NCI-H748 treated with DMSO at 0.1 percent for 48 hours (cell line): Measurements from ENCODE around the gene HOXA10.
A peak's percentile ranks its signal among the peaks of the same experiment; 100 is the strongest.

ENCODE experiments used
- DNase-seq: peaks from one replicate; lab custom pipeline; 2025; lab: John Stamatoyannopoulos, UW

The HOXA10 gene

DNA sequence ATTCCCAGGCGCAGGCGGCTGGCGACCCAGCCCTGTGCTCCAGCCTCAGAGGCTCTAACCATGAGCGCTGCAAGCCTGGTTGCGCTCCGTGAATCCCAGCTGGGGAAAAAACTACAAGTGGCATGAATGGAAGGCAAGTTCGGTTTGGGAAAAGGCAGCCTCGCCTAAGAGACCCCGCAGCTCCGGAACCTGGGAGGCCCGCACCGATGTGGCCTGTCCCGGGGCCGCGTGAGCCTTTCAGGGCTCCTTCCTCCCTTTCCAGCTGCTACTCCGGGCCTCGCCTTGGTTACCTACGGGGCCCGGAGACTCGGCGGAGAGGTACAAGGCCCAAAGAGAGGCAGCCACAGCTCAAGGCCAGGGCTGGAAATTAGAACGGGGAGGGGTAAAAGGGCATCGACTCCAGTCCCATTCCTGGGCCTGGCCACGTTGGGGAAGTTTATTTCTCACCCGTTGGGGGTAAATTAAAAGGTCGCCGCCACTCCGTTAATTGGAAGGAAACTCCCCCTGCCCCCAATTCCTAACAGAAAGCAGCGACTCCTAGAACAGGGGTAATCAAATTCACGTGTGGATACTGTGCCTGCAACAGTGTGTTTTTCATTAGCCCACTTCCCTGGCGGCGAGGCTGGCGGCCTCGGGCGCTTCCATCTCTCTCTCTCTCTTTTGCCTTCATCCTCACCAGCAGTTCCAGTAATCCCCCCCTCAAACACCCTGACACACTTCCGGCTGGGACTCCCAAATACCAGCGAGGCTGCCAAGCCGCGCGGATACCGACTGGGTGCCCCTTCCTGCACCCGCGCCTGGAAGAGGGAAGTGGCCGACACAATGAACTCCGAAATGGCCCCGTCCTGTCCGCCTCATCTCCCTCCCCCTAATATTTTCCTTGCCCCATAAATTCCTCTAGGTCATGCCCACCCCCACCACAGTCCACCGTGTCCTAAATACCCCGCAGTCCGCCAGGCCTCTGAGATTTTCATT is 7.3 kb downstream of the HOXA10 start:
- DNase-seq: no peak

DNA sequence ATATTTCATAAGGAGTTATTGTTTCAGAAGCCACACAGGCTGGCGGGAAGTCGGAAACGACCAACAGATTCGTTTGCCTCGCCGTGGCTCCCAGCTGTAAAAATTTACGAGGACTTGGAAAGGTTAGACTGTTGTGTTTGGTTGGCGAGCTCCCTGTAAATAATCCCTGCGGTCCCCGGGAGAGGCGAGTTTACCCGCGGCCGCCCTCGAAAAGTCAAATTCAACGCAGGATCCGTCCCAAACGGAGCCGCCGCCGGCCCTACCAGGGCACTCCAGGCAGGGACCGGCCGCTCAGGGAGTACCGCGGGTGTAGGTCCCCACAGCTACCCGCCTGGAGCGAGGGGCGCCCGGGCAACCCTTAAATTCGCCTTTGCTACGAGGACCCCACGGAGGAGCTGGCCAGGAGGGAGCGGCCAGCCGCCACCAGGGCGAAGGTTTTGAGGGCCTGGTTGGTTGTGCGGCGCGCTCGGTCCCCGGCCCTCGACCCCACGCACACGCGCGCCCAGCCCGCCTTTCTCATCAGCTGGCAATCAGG is 8.1 kb downstream of the HOXA10 start:
- DNase-seq: no peak

DNA sequence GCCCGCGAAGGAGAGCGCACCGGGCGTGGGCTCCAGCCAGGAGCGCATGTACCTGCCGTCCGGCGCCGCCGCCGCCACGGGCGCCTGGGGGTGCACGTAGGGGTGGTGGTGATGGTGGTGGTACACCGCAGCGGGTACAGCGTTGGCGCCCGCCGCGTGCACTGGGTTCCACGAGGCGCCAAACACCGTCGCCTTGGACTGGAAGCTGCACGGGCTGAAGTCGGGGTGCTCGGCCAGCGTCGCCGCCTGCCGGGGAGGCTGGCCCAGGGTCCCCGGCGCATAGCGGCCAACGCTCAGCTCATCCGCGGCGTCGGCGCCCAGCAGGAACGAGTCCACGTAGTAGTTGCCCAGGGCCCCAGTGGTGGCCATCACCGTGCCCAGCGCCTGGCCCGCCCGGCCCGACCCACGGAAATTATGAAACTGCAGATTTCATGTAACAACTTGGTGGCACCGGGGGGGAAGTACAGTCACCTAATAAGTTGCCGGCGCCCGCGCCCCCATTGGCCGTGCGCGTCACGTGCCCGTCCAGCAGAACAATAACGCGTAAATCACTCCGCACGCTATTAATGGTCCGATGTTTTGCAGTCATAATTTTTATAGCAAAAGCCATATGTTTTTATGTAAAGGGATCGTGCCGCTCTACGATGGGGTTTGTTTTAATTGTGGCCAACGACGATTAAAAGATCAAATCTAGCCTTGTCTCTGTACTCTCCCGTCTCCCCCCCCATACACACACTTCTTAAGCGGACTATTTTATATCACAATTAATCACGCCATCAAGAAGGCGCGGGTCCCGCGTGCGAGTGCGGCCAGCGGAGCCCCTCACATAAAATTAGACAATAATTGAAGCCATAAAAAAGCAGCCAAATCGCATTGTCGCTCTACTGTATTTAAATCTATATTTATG is 8.8 kb downstream of the HOXA10 start, which contains the start of gene HOXA9:
Gene HOXA9, minus strand, starts transcription at position 449 of the 907 bp plus-strand sequence. Its CDS starts 80 bp downstream, at position 369.
- no peak for DNase-seq

DNA sequence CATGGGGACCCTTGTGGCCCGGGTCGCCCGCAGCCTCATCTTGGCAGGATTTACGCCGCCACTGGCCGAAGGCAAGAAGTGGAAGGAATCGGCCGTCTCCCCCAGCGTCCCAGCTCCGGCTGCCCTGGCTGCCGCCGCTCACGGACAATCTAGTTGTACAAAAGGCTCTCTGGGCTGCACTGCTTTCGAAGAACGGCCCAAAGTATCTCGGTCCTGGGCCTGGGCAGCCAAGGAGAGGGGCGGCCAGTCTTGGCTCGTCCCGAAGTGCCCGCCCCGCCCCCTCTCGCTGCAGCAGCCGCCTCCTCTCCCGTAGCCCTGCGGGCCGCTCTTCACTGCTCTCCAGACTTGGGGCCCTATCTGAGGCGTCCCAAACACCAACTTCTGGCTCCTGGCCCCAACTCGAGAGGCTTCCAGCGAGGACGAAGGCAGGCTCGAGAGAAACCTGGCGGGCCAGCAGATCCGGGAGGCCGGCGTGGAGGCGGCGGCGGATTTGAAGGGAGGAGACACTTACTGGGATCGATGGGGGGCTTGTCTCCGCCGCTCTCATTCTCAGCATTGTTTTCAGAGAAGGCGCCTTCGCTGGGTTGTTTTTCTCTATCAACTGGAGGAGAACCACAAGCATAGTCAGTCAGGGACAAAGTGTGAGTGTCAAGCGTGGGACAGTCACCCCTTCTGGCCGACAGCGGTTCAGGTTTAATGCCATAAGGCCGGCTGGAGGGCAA is 9.6 kb downstream of the HOXA10 start:
- DNase-seq: no peak

DNA sequence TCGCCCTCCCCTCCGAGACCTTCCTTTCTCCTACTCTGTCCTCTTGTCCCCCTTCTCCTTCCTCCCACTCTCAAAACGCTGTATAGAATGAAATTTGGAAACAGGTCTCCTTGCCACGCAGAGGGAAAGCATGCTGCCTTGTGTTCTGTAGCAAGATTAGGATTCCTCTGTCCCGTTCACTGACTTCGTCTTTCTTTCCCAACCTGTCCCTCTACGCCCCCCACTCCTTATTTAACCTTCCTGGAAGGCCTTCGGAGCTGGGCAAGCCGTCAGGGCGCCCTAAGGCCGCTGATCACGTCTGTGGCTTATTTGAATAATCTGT is 10.1 kb downstream of the HOXA10 start:
- no peak for DNase-seq

DNA sequence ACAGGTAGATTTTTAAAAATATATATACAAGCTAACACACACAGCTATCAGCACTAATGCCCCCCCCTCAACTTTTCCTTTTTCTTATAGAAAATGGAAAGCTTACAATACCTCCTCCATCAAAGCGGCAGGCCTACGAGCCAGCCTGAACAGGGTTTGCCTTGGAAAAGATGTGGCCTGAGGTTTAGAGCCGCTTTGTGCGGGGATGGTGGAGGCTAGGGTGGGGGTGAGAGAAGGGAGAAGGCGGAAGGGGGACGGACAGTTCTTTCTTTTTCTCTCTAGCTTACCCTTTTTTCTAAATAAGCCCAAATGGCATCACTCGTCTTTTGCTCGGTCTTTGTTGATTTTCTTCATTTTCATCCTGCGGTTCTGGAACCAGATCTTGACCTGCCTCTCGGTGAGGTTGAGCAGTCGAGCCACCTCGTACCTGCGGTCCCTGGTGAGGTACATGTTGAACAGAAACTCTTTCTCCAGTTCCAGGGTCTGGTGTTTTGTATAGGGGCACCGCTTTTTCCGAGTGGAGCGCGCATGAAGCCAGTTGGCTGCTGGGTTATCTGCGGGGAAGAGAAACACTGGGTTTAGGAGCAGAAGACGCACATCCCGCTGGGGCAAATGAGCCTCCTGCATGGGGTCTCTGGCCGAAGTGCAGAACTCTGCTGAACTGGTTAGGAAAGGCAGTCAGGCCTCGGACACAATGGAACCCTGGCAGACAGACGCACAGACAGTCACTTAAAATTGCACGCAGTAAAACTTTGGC is 10.7 kb downstream of the HOXA10 start:
- no peak for DNase-seq

DNA sequence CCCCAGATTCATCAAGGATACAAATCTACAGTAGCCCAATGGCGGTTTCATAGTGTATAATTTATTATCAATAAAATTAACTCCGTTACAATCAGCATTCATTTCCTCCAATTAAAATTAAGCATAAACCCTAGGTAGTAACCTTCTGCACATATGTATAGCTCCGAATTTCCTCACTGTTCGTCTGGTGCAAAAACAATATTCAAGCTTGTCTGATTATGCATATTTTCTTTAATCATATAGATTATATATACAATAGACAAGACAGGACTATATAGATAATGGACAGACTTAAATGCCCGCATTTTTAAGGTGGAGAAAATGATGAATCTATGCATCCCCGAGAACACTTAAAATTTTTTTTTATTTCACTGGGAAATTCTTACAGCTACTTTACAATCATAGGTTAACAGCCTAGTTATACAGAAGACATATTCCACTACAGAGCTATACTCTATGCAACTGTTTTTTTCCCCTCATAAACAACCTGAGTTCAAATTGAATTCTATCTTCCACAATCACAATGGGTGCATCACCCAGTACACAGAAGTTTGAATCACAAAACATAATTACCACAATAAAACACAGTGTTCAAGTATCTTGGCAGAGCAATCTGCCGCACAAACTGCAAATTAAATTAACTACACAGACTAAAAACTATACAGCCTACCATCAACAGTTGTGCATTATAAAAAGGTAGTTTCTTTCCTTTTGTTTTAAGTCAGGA is 11.4 kb downstream of the HOXA10 start:
- no peak for DNase-seq

DNA sequence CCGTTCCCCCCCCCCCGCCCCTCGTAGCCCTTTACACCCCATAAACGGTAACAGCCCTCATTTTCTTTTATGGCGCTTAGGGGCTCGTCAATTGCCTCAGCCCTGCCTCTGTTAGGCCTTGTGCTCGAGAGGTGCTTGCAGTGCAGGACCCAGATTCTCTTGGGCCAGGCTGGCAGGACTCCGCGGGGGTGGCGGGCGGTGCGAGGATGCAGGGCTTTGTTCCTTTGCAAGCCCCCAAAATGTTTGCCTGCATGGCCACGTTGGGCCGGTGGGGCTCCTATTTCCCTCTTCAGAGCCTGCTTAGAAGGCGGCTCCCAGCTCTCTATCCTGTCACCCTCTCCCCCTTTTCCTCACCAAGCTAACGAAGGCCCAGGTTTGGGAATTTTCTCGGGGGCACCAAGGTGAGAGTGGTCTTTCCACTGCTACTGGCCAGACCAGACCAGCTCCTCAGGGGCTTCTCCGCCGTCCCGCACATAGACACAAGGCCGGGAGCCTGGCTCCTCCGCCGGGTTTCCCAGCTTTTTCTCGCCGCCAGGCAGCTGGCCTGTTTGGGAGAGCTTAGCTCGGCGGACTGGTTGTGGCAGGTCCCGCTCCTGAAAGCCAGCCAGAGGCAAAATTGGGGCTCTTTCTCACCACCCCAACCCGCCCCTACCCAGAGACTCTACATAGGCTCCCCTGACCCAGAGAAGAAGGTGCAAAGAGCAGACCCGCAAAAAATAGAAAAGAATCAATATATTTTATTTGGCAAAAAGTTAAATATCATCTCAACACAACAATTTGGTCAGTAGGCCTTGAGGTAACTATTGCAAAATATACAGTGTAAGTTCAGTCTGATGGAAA is 12.2 kb downstream of the HOXA10 start:
- DNase-seq: no peak

DNA sequence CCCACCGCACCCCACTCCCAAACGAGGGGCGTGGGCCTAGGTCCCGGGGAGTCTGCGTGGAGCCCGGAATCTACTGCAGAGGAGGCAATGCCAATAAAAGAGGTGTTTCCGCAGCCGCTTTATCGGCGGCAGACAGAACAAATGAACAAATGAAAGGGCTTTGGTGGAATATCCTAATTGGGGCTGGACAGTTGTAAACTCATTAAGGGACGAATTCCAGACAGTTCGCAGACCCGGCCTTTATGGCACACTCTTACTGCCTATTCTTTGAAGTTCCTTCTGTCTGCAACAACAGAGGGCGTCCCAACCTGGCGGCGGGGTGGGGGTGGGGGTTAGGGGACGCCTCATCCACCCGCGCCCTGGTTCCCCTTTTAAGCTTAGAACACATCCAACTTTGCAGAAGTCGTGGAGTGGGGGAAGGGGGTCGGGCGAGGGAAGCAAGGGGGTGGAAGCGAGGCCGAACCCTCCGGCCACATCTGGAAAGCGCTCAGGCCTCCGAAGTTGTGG is 12.9 kb downstream of the HOXA10 start:
- DNase-seq: no peak

DNA sequence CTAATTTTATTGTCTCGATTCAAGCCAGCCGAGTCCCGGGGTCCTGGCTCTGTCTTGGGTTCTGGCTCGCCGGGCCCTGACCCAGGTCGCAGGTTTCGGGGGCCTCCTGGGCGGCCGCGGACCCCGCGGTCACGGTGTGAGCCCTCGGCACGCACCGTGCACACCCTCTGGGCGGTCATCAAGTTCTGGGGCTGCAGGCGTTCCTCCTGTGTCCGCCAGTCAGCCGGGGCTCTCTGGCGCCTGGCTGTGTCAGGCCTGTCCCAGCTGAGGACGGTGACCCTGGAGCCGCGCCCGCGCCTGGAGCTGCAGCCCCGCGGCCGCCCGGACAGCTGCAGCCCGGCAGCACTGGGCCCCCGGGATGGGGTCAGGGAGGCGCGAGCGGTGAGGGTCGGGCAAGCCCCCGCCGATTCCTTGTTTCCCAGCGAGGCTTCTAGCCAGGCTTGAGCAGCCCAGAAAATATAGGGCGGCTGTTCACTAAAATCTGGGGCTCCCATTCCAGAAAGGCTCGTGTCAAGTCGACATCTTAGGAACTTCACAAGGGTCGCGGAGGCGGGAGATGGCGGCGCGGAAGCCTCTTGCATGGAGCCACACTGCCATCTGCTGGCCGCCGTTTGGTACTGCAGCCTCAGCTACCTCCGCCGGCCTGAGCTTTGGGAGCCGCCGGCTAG is 13.4 kb downstream of the HOXA10 start:
- DNase-seq: peak; percentile 62

DNA sequence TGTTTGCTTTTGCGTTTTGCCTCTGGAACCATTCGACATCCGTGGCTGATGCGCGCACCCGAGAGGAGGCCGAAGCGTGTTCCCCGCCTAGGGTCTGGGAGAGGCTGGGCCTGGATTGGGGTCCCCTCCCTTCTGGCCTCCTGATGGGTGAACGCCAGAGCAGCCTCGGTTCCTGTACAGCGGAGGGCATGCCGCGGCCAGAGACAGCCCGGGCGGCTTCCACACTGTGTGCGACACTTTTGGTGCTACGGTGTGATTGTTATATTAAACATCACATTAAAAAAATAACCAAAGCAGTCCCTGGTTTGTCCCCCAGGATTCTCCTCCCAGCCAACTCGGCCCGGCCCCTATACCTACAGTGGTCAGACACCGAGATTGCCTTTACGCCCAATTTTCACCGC is 14.0 kb downstream of the HOXA10 start:
- DNase-seq: no peak

DNA sequence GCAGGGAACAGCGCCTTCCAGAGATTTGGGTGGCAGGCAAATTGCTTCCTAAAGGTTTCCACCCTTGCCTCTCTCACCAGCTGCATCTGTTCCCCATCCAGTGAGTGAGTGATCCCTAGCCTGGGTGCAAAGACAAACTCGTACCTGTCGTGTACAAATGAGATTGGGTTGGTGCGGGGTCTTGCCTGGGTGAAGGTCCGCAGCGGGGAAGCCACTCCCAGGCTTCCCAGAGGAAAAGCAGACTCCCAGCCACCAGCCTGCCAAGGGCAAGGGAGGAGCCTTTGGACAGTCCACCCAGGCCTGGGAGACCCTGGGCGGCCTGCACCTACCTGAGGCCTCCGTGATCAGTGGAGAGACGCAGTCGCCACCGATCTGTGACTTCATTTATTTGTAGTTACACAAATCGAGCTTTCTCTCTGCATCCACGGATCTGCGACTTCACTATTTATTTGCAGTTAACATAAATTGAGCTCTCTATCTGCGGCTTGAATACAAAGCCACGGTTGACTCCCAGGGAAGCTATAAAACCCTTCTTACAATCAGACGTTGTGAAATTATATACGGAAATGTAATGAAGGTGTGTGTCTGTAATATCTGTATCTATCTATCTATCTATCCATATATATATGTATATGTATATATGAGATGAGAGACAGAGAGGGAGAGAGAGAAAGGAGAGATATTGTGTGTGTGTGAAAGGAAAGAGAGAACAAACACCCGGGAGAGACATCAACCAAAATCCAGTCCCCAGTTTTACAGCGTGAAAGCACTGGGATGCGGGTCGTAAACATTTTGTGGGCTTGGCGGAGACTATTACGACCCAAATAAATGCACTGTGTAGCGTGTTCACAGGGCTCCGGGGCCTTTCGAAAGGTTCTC is 14.6 kb downstream of the HOXA10 start:
- DNase-seq: no peak

DNA sequence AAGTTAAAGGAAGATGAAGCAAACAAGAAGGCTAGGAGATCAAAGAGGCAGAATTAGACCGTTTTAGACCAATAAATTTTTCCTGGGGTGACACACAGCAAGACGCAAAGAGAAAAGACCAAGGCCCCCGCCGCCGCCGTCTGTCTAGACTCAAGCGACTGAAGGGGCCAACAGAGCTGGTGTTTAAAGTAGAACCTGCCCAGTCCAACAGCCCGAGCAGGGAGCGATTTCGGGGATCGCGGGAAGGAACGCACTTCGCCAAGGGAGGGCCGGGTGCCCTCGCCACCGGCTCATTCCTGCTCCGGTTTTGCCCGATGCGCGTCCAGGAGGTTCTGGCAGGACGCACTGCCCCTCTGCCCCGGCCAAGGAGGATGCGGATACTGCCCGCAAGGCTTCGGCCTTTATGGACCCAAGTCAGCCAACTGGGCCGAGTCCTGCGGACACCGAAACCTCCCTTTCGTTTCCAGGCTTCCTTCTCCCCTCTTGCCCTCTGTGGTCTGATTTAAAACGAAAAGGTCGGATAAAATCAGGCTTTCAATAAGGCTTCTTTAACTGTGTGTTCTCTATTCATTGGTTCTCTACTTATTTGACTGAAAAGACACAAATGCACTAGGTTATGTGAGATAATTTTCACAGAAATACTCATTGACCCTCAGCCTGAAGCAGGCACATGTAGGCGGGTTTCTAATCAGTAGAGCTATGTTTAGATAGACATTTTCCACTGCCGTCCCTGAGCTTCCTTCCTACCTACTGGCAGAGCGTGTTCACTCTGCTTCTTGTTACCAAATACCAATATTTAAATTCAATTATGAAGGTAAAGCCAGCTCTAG is 15.5 kb downstream of the HOXA10 start:
- no peak for DNase-seq

DNA sequence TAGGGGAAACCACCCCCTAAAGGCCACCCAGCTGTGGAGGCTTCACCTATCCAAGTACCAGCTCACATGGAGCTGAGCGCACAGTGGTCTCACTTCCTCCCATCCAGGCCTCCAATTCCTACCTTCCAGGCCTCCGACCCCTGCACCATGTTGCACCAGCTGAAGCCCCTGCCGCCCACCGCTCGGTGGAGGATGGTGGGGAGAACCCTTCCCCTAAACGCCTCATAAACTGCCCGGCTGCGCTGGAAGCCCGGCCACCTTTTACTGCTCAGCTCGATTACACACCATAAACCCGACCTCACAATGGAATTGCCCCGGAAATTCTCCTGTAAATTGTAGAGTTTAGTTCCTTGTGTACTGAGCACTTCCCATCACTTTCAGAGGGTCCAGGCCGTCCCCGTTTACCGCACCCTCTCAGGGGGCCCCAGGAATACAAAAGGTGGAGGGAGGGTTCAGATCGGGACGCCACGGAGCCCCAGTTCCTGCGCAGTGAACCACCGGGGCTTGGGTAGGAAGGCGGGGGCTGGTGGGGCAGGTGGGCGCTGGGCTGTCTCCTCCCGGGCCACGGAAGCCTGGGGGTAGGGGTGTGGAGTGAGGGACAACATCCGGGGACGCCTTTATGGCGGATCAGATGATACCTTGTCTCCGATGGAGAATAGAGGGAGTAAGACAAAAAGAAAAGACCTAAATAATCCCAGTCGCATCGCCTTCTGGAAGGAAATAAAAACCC is 16.3 kb downstream of the HOXA10 start:
- no peak for DNase-seq

DNA sequence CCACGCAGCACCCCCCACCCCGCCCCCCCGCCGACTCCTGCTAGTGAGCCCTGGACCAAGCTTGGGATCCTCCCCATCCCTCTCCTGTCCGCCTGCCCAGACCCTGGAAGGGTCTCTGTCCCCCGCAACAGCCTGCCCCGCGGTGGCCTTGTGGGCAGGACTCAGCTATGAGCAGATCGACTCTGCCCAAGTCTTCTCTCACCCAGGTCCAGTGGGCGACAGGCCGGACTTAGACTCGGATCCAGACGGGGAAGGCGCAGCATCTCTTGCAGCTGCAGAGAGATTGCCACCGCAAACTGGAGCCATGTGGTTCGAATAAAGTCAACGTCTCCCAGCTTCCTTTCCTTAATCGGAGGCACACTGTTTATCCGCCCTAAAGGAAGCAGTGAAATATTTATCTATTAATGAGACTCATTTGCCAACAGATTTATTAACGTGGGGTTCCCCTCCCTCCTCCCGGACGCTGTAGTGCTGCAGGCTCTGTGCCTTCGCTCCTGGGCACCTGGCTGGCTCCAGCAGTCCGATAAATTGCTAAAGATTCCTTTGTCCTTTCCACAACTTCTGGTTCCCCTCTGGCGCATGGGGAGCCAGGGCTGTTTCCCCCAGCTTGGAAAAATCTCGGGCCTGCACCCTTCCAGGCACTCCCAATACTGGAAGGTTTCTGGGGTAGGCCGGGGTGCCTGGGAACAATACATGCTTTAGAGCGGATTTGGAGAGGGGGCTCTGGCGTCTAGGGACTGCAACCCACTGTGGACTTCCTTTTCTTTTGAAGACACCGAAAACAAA is 17.0 kb downstream of the HOXA10 start:
- no peak for DNase-seq
